AG04449 (cell line): ENCODE measurements around the gene DLL3.
A peak's percentile ranks its signal among the peaks of the same experiment; 100 is the strongest.

Source experiments
- CTCF ChIA-PET: fragments of 350-600 bp; formaldehyde crosslinking; extraction: SDS; loops from one replicate; lab custom pipeline; 2021; ENCODE audit warnings: antibody characterized with exemption; lab: Yijun Ruan, JAX
- POLR2A ChIA-PET: fragments of 400-600, 350-600 bp; formaldehyde crosslinking; extraction: SDS; loops from one replicate; lab custom pipeline; 2020; ENCODE audit warnings: antibody characterized with exemption, inconsistent platforms; lab: Yijun Ruan, JAX
- DNase-seq: peaks from one replicate; pipeline ENCODE4 v3.0.0-alpha.2; 2010; ENCODE audit warnings: low read depth, low spot score
- H3K4me3 ChIP-seq: 2 replicates; pipeline ENCODE4 v1.5.1; 2011; ENCODE audit warnings: low read depth, mild to moderate bottlenecking, control low read depth, low read length
- CTCF ChIP-seq: IDR thresholded peaks from one replicate; pipeline ENCODE4 v1.5.1; 2011; ENCODE audit warnings: mild to moderate bottlenecking, moderate library complexity, low read length, control low read depth, inconsistent platforms; ENCODE audit not compliant: insufficient read depth; ENCODE audit errors: missing control alignments

Gene DLL3

GRCh38 chr19:39494661-39495060 lies 4.1 kb upstream of the DLL3 start:
- H3K4me3 ChIP-seq = no peak overlapping the region
- no peak for TF ChIP-seq CTCF
- ChIA-PET CTCF (interaction anchor here (0.9 to 7.6 kb wide), 2 partner anchors 20 to 39 kb away, joined by 3 to 45 read pairs; partner anchors contain the start of gene EID2B), POLR2A (no interaction called here)
- no peak for DNase-seq

GRCh38 chr19:39496063-39496462 lies 2.7 kb upstream of the DLL3 start:
- no peak for DNase-seq
- ChIA-PET CTCF (interaction anchor here (0.7 to 7.6 kb wide), 5 partner anchors 9 to 56 kb away, joined by 3 to 45 read pairs (median 4); partner anchors contain the start of gene EID2B), POLR2A (interaction anchor here (1.2 kb wide), 2 partner anchors 16 to 60 kb away, joined by 3 to 5 read pairs; partner anchors contain the start of genes RPS16 and TIMM50)
- no peak overlapping the region for H3K4me3 ChIP-seq
- no peak for TF ChIP-seq CTCF

- TF ChIP-seq CTCF = no peak
- no peak overlapping the region for H3K4me3 ChIP-seq
- CTCF ChIA-PET = interaction anchor here (1.1 to 7.6 kb wide), 6 partner anchors 7 to 62 kb away, joined by 3 to 45 read pairs (median 4); partner anchors contain the start of genes EID2, EID2B and RPS16
- no peak for DNase-seq
- POLR2A ChIA-PET = no interaction called here
These were observed 1.1 kb upstream of the DLL3 start for GRCh38 chr19:39497701-39497995.

GRCh38 chr19:39497996-39498797 lies 550 bp upstream of the DLL3 start:
- DNase-seq = no peak
- peak overlapping the region; percentile 20; the same call in 1 of the 2 replicates for H3K4me3 ChIP-seq
- TF ChIP-seq CTCF = peak; percentile 45
- POLR2A ChIA-PET = no interaction called here
- CTCF ChIA-PET = interaction anchor here (1.1 to 7.6 kb wide), 7 partner anchors 8 to 63 kb away, joined by 3 to 45 read pairs (median 4); partner anchors contain the start of genes EID2, EID2B and RPS16

GRCh38 chr19:39499932-39500331 lies 1.2 kb downstream of the DLL3 start:
- ChIA-PET CTCF (interaction anchor here (1.4 to 7.6 kb wide), 2 partner anchors 34 to 59 kb away, joined by 4 to 45 read pairs; partner anchors contain the start of gene EID2B), POLR2A (no interaction called here)
- H3K4me3 ChIP-seq = no peak overlapping the region
- TF ChIP-seq CTCF = no peak
- DNase-seq = no peak

- CTCF ChIA-PET = interaction anchor here (1.0 to 7.6 kb wide), 3 partner anchors 10 to 33 kb away, joined by 3 to 45 read pairs (median 3); partner anchors contain the start of gene EID2B
- POLR2A ChIA-PET = no interaction called here
- H3K4me3 ChIP-seq = no peak overlapping the region
- no peak for DNase-seq
- TF ChIP-seq CTCF = no peak
These were observed 1.8 kb downstream of the DLL3 start for GRCh38 chr19:39500543-39500942.
